GM18909 (cell line): ENCODE data around the gene ADIPOR1.
A peak's percentile ranks its signal among the peaks of the same experiment; 100 is the strongest.

Experiments used
- ATAC-seq: cut with Tn5 transposase; IDR thresholded peaks from one replicate; pipeline ENCODE4 v1.9.1; 2021; ENCODE audit warnings: mild to moderate bottlenecking; ENCODE audit not compliant: unreplicated experiment, poor library complexity

ADIPOR1 gene

DNA sequence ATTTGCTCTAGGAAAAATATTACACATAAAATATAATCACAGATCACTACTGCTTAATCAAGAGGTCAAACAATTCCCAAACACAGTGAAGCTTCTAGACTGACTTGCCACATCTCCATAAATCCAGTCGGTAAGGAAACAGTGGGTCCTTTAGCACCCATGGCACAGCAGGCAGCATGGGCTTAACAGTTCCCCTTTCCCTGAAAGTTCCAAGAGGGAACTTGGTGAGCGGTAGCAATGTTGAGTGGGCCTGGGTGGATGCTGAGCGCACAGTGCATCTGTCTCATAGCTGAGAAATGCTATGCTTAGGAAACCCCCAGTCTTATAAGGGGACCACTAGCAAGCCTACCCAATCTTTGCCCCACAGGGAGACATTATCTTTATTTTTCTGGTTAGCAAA, 16.7 kb upstream of the ADIPOR1 start:
- ATAC-seq = no peak

DNA sequence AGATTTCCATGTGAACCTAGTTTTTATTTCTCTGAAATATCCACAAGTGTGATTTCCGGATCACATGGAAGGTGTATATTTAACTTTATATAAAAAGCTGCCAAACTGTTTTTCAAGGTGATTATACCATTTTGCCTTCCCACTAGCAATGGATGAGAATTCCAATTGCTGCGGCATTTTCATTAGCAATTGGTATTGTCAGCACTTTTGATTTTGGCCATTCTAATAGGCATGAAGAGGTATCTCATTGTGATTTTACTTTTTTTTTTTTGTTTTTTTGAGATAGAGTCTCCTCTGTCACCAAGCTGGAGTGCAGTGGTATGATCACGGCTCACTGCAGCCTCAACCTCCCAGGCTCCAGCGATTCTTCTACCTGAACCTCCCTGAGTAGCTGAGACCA, 13.9 kb upstream of the ADIPOR1 start:
- ATAC-seq = no peak

DNA sequence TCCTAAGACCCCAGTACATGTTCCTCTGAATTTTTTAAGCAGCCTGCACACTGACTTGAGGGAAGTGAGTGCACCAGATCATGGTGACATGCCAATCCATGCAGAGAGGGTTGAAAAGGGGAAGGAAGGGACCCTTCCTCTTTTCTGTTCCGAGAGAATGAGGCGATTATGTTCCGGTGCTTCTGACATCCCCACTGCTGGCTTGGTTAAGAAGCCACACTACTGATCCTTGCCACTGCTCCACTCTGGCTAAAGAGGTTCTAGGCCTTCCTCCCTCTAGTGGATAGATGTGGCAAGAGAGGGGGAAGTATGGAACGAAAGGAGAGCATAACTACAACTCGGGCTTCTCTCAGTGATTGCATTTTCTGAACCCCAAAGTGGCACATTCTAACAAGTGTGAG, 10.8 kb upstream of the ADIPOR1 start:
- ATAC-seq = peak; percentile 64

DNA sequence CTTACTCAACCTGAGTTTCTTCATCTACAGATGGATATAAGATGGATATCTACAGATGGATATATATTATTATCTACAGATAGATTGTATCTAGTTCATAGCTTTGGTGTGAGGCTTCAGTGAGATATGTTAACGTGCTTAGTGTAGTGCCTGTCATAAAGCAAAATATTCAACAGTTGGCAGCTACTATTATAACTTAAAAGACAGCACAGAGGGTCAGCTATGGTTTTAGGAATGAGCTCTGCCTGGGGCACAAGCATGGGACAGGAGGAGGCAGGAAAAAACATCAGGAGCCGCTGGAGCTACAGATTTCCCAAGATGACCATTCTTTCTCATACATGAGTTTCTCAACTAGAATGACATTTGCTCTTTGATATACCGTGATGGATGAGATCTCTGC, 10.2 kb upstream of the ADIPOR1 start:
- no peak for ATAC-seq

DNA sequence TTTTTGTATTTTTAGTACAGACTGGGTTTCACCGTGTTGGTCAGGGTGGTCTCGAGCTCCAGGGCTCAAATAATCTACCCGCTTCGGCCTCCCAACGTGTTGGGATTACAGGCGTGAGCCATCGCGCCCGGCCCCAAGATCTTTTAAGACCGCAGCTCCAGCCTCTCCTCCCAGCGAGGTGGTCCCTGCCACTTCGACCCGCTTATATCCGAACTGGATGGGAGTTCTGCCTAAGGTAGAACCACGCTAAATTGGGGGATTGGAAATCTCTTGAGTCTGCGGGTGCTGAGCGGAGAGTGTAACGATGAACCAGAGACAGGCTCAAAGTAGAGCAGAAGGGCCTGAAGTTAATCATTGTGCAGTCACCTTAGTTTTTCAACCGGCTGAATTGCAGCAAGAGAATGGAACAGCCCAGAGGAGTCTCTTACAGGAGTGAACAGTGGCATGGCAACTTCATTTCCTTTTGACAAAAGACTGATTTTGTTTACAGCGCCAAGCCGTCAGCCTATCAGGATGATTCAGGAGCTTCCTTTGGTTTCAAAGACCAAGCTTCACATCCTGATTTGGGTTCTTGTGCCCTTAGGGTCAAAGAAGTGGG, 9.7 kb upstream of the ADIPOR1 start:
- no peak for ATAC-seq

DNA sequence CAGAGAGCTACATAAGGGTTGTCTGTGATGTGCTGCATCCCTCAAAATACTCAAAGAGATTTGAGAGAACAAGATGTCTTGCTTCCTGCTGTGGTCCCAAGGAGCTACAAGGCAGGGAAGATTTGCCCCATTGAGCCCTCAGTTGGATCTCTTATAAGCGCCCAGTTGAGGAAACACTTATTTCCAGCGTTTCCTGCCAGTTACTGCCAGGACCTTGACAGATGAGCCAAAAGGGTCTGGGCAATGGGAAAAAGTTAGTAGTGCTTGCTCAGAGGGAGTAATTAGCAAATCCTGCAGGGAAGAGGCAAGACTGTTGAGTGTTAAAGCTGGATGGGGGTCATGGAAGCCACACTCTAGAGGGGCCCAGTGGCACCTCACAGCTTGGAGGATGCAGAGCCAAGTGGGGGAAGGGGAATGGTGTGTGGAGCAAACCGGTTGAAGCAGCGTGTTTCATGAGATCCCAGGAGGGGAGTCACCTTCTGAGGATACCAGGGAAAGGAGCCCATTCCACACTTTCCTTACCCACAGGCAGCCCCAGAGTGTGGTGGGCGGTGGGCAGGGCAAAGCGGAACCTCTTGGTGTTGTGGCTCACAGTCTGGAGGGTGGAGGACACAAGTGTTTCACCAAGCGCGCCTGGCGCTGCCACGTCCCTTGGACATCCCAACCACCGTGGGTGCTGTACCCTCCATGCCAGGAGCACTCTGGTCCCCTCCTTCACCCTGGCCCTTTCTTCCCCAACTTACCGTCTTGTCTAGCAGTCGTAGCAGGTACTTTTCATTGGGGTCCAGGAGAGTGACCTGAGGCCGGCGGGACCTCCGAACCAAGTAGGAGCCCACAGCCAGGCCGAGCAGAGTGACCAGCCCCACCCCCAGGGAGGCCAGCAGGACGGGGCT, 8.1 kb upstream of the ADIPOR1 start:
- no peak for ATAC-seq

DNA sequence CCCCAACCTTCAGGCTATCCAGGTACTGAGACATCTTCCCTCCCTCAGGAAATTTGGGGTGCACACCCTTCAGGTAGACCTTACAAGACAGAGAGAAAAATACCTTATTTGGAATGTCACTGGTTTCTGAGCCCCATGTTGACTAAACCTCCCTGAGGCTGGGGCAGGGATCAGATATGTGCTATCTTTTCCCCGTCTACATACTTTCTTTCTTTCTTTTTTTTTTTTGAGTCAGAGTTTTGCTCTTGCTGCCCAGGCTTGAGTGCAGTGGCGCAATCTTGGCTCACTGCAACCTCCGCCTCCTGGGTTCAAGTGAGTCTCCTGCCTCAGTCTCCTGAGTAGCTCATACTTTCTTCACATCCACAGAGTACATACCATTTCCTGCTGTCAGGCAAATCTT, 7.3 kb upstream of the ADIPOR1 start:
- ATAC-seq = no peak

DNA sequence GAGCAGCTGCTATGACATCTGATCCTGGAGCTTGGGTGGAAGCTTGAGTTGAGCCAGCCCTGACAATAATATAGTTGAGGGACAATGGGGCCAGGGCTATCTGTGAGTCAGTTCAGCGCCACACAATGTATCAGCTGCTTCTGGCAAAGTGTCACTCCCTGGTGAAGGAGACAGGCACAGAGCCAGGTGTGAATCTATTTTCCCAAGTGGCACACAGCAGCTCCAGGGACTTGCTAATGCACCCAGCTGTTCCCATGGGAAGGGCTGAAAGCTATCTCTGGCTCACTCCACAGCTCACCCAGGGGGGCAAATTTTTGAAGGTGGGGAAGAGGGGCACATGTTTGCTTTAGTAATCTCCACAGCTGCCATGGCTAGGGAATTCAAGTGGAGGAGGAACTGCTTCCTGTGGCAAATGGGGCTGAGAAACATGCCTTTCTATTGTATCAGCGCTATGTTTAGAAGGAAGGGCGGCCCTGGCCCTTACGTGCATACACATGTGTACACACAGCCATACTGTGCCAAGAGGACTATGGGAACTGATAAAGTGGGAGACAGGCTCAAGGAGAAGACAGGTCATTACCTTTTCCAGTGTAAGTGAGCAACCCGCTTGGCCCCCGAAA, 6.8 kb upstream of the ADIPOR1 start:
- no peak for ATAC-seq

DNA sequence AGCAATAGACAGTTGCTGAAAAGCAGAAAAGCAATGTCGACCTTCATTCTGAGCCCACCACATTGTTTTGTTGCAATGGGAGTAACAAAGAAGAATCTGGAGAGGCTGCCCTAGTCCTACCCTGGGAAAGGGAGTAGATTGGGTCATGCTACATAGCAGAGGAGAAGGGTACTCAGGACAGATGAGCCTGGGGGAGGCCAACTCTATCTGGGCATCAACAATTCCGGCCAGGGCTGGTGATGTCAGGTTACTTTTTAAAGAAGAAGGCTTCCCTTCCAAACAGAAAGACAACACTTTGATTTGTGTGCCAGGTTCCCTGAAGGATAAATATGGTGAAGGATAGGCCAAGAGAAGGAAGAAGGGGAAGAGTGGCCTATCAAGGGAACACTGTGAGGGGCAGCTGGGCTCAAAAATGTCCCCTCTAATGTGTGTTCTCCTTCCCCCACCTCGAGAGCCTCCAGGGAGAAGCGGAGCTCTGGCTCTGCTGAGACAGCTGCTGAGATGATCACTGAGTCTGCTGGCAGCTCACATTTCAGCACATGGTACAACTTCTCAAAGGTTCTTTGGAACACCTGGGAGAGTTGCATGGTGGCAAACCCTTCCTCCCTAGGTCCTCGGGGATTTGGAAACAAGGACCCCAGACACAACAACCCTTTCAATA, 3.2 kb upstream of the ADIPOR1 start:
- no peak for ATAC-seq

DNA sequence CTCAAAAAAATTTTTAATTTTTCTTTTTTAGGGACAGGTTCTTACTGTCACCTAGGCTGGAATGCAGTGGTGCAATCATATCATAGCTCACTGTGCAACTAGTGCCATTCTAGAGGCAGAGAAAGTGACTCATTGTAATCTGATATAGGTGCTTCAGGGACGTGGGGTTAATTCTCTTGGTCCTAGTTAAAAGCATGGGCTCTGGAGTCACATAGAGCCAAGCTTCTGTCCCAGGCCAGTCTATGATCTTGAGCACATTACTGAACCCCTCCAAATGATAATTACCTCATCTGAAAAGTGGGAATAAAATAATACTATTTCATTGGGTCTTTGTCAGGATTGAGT, 1.1 kb upstream of the ADIPOR1 start:
- no peak for ATAC-seq

DNA sequence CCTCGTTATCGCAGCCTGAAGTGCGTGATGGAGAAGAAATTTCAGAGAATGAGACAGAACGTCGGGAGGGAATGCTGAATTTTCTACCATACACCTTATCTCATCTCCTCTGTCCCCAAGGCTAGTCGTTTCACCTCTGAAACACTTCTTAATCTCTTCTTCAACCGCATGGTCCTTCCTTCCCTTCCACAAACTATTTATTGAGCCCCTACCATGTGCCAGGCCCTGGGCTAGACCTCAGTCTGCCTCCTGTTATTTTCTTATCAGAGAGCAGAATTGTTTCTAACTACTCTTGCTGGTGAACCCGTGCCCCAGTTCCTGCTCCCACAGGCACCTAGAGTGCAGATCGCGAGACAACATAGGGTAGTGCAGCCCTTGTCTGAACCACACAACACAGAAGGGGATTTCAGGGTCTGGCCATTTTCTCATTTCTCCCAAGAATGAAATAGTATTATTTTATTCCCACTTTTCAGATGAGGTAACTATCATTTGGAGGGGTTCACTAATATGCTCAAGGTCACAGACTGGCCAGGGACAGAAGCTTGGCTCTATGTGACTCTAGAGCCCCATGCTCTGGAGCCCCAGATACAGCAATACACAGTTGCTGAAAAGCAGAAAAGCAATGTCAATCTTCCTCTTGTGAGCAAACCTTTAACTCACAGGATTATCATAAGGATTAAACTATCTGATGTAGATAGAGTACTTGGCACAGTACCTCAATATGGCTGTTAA, 598 bp upstream of the ADIPOR1 start:
- ATAC-seq = peak; percentile 2

DNA sequence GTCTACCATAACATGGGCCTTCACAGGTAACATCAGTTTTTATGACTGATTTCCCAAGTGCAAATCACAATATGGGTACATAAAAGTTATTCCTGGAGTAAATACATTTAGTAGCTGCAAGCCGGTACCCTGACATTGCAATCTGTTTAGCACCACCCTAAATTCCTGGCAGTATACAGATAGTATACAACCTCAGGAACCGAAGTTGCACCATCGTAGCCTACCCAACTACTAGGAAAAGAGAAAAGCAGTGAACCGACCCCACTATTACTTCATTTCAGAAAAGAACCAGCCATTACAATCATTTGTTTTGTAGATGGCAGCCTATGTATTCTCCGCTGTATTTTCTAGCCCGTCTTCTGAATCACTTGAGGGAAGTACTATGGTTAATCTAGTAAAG, 1.1 kb downstream of the ADIPOR1 start:
- ATAC-seq = no peak

DNA sequence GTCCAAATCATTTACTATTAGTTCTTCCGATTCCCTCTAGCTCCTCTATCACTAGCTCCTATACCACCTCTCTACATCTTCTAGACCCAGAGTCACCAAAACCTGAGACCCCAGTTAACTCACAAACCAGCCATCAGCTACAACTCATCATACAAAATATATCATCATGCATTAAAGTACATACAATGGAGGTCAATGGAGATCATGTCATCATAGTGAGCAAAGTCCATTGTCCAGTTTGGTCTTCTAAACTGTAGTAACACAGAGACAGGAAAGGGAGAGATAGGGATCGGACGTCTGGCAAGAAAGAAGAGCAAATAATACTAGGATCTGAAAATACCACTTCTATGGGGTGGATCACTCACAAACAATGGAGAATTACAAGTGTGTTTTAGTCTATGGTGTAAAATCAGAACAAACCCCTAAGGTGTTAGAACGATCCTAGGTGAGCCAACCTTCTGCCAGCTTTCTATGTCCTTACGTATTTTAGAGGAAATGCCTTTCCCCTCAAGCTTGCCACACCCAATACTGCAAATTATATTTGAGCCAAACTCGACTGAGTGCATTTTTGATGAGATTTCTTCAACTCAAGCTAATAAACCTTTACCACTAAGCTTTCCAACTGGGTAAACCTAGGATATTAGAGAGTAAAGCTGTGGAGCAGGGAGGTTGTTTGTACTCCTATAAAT, 3.9 kb downstream of the ADIPOR1 start:
- ATAC-seq = no peak

DNA sequence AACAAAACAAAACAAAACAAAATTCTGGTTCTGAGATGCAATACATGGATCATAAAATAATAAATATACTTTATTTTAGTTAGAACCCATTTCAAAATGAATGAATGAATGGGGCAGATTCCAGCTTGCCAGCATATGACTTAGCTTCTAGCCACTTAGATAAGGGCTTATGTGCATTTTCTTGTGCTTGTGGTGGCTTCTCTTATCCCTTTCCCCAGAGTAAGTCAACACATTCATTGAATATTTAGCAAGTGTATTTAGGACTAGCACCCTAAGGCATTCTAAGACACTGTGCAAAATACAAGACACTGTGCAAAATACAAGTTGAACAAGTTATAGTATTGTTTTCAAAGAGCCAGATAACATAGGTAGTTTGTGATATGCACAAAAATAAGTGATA, 4.7 kb downstream of the ADIPOR1 start:
- ATAC-seq = no peak

DNA sequence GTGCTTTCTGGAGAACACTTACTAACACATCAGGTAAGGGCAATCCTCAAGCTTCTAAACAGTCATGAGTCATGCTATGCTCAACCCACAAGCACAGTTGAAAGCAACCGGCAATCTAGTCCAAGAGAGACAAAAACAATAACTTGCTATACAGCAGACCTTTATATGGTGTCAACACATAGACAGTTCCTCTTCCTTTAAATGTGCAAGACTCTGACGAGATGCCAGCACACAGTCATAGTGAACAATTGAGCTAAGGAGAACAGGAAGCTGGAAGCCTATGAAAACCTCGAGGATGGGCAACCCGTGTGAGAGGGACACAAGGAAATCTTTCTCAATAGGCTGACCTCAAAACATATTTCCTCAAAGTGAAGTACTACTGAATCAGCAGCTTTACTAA, 5.3 kb downstream of the ADIPOR1 start:
- no peak for ATAC-seq

DNA sequence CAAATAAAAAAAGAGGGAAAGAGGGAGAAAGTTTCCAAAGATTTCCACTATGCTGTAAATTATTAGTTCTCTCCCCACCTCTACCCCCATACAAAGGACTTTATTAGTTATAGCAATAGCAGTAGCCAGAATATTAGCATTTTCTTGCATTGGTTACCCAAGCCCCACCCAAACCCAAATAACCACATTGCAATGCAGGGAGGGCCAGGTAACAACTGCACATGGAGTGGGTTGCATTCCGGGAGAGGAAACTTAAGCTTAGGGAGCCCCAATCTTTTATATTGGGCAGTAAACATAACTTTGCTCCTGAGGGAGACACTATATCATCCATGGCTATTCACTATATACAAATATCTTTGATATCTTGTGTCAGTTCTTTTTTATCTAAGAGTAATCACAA, 6.0 kb downstream of the ADIPOR1 start:
- no peak for ATAC-seq

DNA sequence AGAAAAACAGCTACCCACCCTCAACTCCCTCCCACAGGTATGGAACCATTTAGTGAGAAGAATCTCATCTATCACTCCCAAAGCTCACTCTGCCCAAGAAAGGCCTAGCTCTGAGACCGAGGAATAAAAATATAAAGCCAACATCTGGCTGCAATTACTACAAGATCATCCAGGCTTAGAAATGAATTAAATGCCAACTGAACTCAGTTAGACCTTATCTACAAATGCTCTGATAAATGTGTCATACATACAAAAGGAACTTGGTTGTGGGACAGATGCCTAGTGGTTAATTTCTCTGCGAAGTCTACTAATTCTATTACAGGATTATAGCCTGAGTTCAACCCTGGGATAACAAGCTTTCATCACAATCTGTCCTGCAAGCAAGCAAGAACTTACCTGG, 6.7 kb downstream of the ADIPOR1 start:
- no peak for ATAC-seq

DNA sequence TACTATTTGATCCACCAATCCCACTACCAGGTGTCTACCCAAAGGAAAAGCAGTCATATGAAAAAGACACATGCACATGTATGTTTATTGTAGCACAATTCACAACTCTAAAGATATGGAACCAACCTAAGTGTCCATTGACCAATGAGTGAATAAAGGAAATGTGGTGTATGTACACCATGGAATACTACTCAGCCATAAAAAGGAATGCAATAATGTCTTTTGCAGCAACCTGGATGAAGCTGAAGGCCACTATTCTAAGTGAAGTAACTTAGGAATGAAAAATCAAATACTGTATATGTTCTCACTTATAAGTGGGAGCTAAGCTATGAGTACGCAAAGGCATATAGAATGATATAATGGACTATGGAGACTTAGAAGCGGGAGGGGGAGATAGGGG, 12.6 kb downstream of the ADIPOR1 start:
- no peak for ATAC-seq

DNA sequence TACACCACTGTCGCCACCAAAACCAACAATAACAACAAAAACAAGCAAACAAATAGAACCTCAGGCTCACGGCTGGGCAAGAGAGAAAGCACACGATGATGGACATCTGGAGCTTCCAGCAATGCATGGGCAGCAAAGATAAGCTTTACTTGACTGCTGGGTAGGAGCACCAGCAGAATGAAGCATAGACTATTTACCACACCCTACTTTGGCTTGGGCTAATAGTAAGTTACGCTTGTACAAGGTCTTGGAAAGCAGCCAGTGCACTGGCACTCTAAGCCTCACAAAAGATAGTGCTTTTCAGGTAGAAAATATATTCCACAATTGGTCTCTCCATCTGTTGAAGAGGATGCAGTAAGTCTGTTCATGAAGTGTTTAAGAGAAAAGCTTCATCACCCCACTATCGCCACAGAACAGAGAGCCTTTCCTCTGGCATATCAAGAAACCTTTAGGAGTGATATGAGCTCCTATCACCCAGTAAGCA, 13.6 kb downstream of the ADIPOR1 start:
- ATAC-seq = no peak

DNA sequence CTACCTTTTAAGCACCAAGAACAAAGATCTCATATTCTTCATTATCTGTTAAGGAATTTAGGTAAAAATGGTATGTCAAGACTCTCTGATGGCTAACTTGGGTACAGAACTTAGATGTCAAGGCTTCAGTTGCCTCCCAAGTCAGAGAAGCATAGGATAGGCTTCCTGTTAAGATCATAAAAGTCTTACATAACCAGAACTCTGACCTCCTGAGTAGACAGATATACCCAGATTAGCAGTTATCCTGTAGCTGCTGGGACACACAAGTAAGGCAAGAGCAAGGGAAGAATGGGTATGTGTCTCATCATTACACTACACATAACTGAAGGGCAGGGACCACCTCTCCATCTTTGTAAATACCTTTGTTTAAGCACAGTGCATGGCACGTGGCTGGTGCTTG, 15.7 kb downstream of the ADIPOR1 start:
- ATAC-seq = no peak
